H9 (cell line): Measurements from ENCODE around the gene STK32C. TPM values are rescaled to one million over a fixed set of nuclear protein-coding genes. Genes with fewer than 3 reads are reported as not detected.
A peak's percentile ranks its signal among the peaks of the same experiment; 100 is the strongest.

Source experiments
- DNase-seq: peaks from one replicate; pipeline ENCODE4 v3.0.0-alpha.2; 2017
- H2AFZ ChIP-seq: one replicate; pipeline ENCODE4 v1.6.1; 2013; ENCODE audit warnings: mild to moderate bottlenecking, low read length, control low read depth, moderate library complexity
- H2AK5ac ChIP-seq: 2 replicates; pipeline ENCODE4 v1.6.1; 2013; ENCODE audit warnings: low read length, control low read depth, mixed read lengths; ENCODE audit not compliant: insufficient read length
- H2BK120ac ChIP-seq: one replicate; pipeline ENCODE4 v1.6.1; 2013; ENCODE audit warnings: low read depth, mild to moderate bottlenecking, low read length, control low read depth, inconsistent platforms; ENCODE audit not compliant: poor library complexity, severe bottlenecking
- H2BK12ac ChIP-seq: 2 replicates; pipeline ENCODE4 v1.6.1; 2013; ENCODE audit warnings: low read length, control low read depth, mixed read lengths, low read depth; ENCODE audit not compliant: insufficient read length
- H2BK15ac ChIP-seq: 2 replicates; pipeline ENCODE4 v1.6.1; 2013; ENCODE audit warnings: low read depth, low read length, control low read depth
- H2BK20ac ChIP-seq: one replicate; pipeline ENCODE4 v1.6.1; 2013; ENCODE audit warnings: low read depth, mild to moderate bottlenecking, low read length, control low read depth, inconsistent platforms; ENCODE audit not compliant: poor library complexity, severe bottlenecking
- H2BK5ac ChIP-seq: 2 replicates; pipeline ENCODE4 v1.6.1; 2013; ENCODE audit warnings: low read length, control low read depth, mixed read lengths; ENCODE audit not compliant: insufficient read length
- H3K14ac ChIP-seq: 2 replicates; pipeline ENCODE4 v1.6.1; 2013; ENCODE audit warnings: low read length, control low read depth; ENCODE audit not compliant: insufficient read depth
- H3K18ac ChIP-seq: 2 replicates; pipeline ENCODE4 v1.6.1; 2013; ENCODE audit warnings: low read depth, mild to moderate bottlenecking, mixed read lengths, low read length, control low read depth; ENCODE audit not compliant: insufficient read length
- H3K23ac ChIP-seq: 2 replicates; pipeline ENCODE4 v1.6.1; 2013; ENCODE audit warnings: low read length, control low read depth, mixed read lengths, low read depth; ENCODE audit not compliant: insufficient read length
- H3K23me2 ChIP-seq: 2 replicates; pipeline ENCODE4 v1.6.1; 2013; ENCODE audit warnings: low read depth, mild to moderate bottlenecking, mixed read lengths, low read length, control low read depth; ENCODE audit not compliant: insufficient read length, poor library complexity, severe bottlenecking
- H3K27ac ChIP-seq: 2 replicates; pipeline ENCODE4 v1.5.1; 2013; ENCODE audit warnings: low read length, control low read depth, mixed read lengths, low read depth; ENCODE audit not compliant: insufficient read length
- H3K27me3 ChIP-seq: 2 replicates; pipeline ENCODE4 v1.6.1; 2013; ENCODE audit warnings: low read length, control low read depth, inconsistent platforms; ENCODE audit not compliant: insufficient read depth
- H3K4ac ChIP-seq: 2 replicates; pipeline ENCODE4 v1.6.1; 2013; ENCODE audit warnings: low read depth, mild to moderate bottlenecking, control low read depth, inconsistent platforms, low read length, moderate library complexity
- H3K4me1 ChIP-seq: 2 replicates; pipeline ENCODE4 v1.6.1; 2013; ENCODE audit warnings: low read length, control low read depth, inconsistent platforms; ENCODE audit not compliant: insufficient read depth
- H3K4me2 ChIP-seq: 2 replicates; pipeline ENCODE4 v1.6.1; 2013; ENCODE audit warnings: low read length, control low read depth, mixed read lengths; ENCODE audit not compliant: insufficient read length, insufficient read depth
- H3K56ac ChIP-seq: 2 replicates; pipeline ENCODE4 v1.6.1; 2013; ENCODE audit warnings: low read depth, mild to moderate bottlenecking, mixed read lengths, low read length, control low read depth; ENCODE audit not compliant: insufficient read length
- H3K79me1 ChIP-seq: 2 replicates; pipeline ENCODE4 v1.6.1; 2013; ENCODE audit warnings: low read depth, mild to moderate bottlenecking, moderate library complexity, low read length, control low read depth, inconsistent platforms; ENCODE audit not compliant: insufficient read depth, poor library complexity, severe bottlenecking
- H3K79me2 ChIP-seq: 2 replicates; pipeline ENCODE4 v1.6.1; 2013; ENCODE audit warnings: low read length, control low read depth, inconsistent platforms; ENCODE audit not compliant: insufficient read depth
- H3K9ac ChIP-seq: 2 replicates; pipeline ENCODE4 v1.6.1; 2013; ENCODE audit warnings: low read length, control low read depth, mixed read lengths; ENCODE audit not compliant: insufficient read length; ENCODE audit errors: extremely low read depth
- H3K9me3 ChIP-seq: one replicate; pipeline ENCODE4 v1.6.1; 2013; ENCODE audit warnings: low read depth, low read length, inconsistent platforms; ENCODE audit not compliant: control insufficient read depth
- H3T11ph ChIP-seq: one replicate; pipeline ENCODE4 v1.6.1; 2013; ENCODE audit warnings: mild to moderate bottlenecking, low read length, control low read depth, inconsistent platforms
- H4K20me1 ChIP-seq: one replicate; pipeline ENCODE4 v1.6.1; 2013; ENCODE audit not compliant: control insufficient read depth, insufficient read length, insufficient read depth
- H4K5ac ChIP-seq: 2 replicates; pipeline ENCODE4 v1.6.1; 2013; ENCODE audit warnings: low read depth, mild to moderate bottlenecking, mixed read lengths, low read length, control low read depth; ENCODE audit not compliant: insufficient read length
- H4K8ac ChIP-seq: replicated peaks from 2 replicates; pipeline ENCODE4 v1.6.1; 2013; ENCODE audit warnings: low read length, control low read depth, mixed read lengths, low read depth; ENCODE audit not compliant: insufficient read length
- H4K91ac ChIP-seq: 2 replicates; pipeline ENCODE4 v1.6.1; 2013; ENCODE audit warnings: low read depth, mild to moderate bottlenecking, moderate library complexity, mixed read lengths, low read length, control low read depth; ENCODE audit not compliant: insufficient read length
- H3K27ac Mint-ChIP-seq, 3 experiments: 2 replicates in 2 of 3; 3 replicates in 1 of 3; pipeline ENCODE4 v1.8.0; 2020 to 2021; ENCODE audit warnings: mixed read lengths in 3 of 3, mild to moderate bottlenecking in 1 of 3, moderate library complexity in 1 of 3
- H3K27me3 Mint-ChIP-seq: 2 replicates; pipeline ENCODE4 v1.8.0; 2021; ENCODE audit warnings: low read depth, mild to moderate bottlenecking, moderate library complexity, mixed read lengths
- H3K36me3 Mint-ChIP-seq, 3 experiments: 2 replicates in 2 of 3; 3 replicates in 1 of 3; pipeline ENCODE4 v1.8.0; 2020 to 2021; ENCODE audit warnings: low read depth in 3 of 3, mixed read lengths in 3 of 3; ENCODE audit not compliant: insufficient read depth in 1 of 3
- H3K4me1 Mint-ChIP-seq, 2 experiments: 2 replicates each; pipeline ENCODE4 v1.8.0; 2020; ENCODE audit warnings: mixed read lengths in 2 of 2
- H3K4me3 Mint-ChIP-seq, 2 experiments: 2 replicates in 1 of 2; 3 replicates in 1 of 2; pipeline ENCODE4 v1.8.0; 2020 to 2021; ENCODE audit warnings: mild to moderate bottlenecking in 2 of 2, mixed read lengths in 2 of 2, moderate library complexity in 1 of 2
- H3K9me3 Mint-ChIP-seq, 2 experiments: 2 replicates in 1 of 2; 3 replicates in 1 of 2; pipeline ENCODE4 v1.8.0; 2020; ENCODE audit warnings: mild to moderate bottlenecking in 2 of 2, mixed read lengths in 2 of 2, moderate library complexity in 1 of 2
- CTCF ChIP-seq: fragments of 200-600 bp; sonication (generic); conservative IDR thresholded peaks from 3 replicates; pipeline ENCODE4 v1.8.0; 2021; ENCODE audit warnings: antibody characterized with exemption, mild to moderate bottlenecking
- WGBS: extraction: QIAGEN DNeasy Blood & Tissue Kit; methylation state at CpG from one replicate; pipeline ENCODE4 v1.1.7; 2013; ENCODE audit warnings: missing lambda C conversion rate, low lambda C conversion rate, mixed read lengths; ENCODE audit not compliant: insufficient read length; ENCODE audit errors: extremely low coverage; 5-methylcytosine and 5-hydroxymethylcytosine counted together
- total RNA-seq: library from RNA; stranded (reverse); gene quantifications from 2 replicates; pipeline ENCODE4 v1.2.1, GENCODE V29; 2021

The STK32C gene
- total RNA-seq, 1 experiment from 2014 or later: 11.3 TPM

- no peak overlapping the region for H4K5ac ChIP-seq
- H2AK5ac ChIP-seq: no peak overlapping the region
- H3K4me1 Mint-ChIP-seq: peaks cover 2 to 6% of the 10 kb centered on the region in 2 experiments; a peak in 2 of 4 replicates
- no peaks in the 10 kb centered on the region for H3K23me2 ChIP-seq
- H3K56ac ChIP-seq: no peak overlapping the region
- no peak for TF ChIP-seq CTCF
- H3K79me1 ChIP-seq: no peaks in the 10 kb centered on the region
- no peaks in the 10 kb centered on the region for H3K79me2 ChIP-seq
- H2AFZ ChIP-seq: no peak overlapping the region
- H2BK20ac ChIP-seq: no peak overlapping the region
- no peaks in the 10 kb centered on the region for H3K4me1 ChIP-seq
- H3K27ac ChIP-seq: no peak overlapping the region
- H3K4me3 Mint-ChIP-seq: no peak overlapping the region
- no peak overlapping the region for H3K9ac ChIP-seq
- H4K91ac ChIP-seq: no peak overlapping the region
- no peak overlapping the region for H2BK5ac ChIP-seq
- H3K14ac ChIP-seq: no peak overlapping the region
- H2BK120ac ChIP-seq: no peak overlapping the region
- H3T11ph ChIP-seq: no peak overlapping the region
- H3K9me3 ChIP-seq: no peaks in the 10 kb centered on the region
- H4K20me1 ChIP-seq: no peaks in the 10 kb centered on the region
- no peak overlapping the region for H3K4ac ChIP-seq
- H3K9me3 Mint-ChIP-seq: peaks cover 3 to 7% of the 10 kb centered on the region in 2 experiments; a peak in 4 of 5 replicates
- peaks cover 5% of the 10 kb centered on the region for H3K27me3 Mint-ChIP-seq
- H3K36me3 Mint-ChIP-seq: peaks cover 0 to 4% (median 0%) of the 10 kb centered on the region in 3 experiments; a peak in 3 of 7 replicates
- H2BK12ac ChIP-seq: no peak overlapping the region
- no CpG with 5 or more reads among the region's 17 CpGs for WGBS
- H3K4me2 ChIP-seq: no peak overlapping the region
- H4K8ac ChIP-seq: no peak overlapping the region
- H3K23ac ChIP-seq: no peak overlapping the region
- DNase-seq: no peak
- no peak overlapping the region for H3K18ac ChIP-seq
- H3K27me3 ChIP-seq: no peaks in the 10 kb centered on the region
- H2BK15ac ChIP-seq: no peak overlapping the region
- peak overlapping the region in 2 of 3 experiments; percentile 16 to 80; a peak in 1 of 7 replicates for H3K27ac Mint-ChIP-seq
These were observed 47.5 kb upstream of the STK32C start for GRCh38 chr10:132355297-132355696.
